OCI-M2 (cell line): ENCODE measurements around the gene SELP.

Source experiments
- DNase-seq: peaks from one replicate; lab custom pipeline; 2025; ENCODE audit not compliant: unreplicated experiment; lab: John Stamatoyannopoulos, UW

Gene SELP

GRCh38 chr1:169623132-169623926, 6.6 kb downstream of the SELP start:
- DNase-seq = no peak

GRCh38 chr1:169620565-169620964, 9.4 kb downstream of the SELP start:
- no peak for DNase-seq

GRCh38 chr1:169618367-169618766, 11.6 kb downstream of the SELP start:
- no peak for DNase-seq

DNA sequence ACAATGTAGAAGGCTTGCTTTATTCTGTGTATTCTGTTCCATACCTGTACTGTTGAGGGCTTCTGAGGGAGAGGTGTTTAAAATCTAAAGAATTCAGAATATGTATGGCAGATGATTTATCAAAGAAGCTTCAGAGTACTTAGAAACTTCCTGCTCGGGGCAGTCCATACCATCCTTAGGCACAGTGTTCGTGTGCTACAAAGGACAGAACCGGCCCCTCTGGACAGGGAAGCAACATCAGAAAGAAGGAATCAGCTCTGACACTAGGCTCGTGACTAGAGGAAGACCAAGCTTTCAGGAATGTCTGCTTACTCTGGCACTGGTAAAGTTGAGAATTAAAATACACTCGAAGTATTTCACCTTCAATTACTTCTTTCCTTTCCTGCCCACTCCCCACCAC, 14.1 kb downstream of the SELP start:
- no peak for DNase-seq

DNA sequence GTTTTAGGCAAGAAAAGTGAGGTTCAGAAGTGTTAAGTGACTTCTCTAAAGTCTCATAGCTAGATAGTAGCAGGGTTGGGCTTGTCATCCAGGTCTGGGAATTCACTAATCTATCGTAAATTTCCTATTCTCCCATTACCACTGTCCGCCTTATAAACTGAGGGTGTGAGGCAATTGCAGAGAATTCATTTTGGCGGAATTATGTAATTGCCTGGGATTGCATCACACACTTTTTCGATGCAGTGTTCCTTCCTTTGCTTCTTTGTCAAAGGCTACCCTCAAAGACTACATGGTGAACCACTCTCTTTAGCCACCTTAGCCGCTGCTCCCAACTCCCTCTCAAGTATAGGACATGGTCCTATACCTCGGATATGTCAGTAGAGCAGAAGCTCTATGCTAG, 19.1 kb downstream of the SELP start:
- DNase-seq = no peak

DNA sequence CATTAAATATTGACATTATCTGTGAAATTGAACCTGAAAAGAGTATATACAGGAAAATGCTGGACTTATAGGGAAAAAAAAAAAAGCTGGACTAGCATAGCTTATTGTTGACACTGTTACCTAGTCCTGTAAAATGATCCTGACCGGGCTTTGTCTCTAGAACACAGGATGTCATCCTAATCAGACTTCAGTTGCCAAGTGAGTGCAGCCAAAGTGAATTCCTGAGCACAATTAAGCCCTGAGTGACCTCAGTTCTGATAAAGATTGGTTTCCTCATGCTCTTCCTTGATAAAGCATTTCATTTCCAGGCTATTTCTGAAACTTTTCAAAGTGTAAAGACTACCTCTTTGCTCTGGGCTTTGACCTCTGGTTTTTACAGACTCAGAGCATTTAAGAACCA, 19.8 kb downstream of the SELP start:
- DNase-seq = no peak

- no peak for DNase-seq
Observed at GRCh38 chr1:169608226-169608625, 21.7 kb downstream of the SELP start.

DNA sequence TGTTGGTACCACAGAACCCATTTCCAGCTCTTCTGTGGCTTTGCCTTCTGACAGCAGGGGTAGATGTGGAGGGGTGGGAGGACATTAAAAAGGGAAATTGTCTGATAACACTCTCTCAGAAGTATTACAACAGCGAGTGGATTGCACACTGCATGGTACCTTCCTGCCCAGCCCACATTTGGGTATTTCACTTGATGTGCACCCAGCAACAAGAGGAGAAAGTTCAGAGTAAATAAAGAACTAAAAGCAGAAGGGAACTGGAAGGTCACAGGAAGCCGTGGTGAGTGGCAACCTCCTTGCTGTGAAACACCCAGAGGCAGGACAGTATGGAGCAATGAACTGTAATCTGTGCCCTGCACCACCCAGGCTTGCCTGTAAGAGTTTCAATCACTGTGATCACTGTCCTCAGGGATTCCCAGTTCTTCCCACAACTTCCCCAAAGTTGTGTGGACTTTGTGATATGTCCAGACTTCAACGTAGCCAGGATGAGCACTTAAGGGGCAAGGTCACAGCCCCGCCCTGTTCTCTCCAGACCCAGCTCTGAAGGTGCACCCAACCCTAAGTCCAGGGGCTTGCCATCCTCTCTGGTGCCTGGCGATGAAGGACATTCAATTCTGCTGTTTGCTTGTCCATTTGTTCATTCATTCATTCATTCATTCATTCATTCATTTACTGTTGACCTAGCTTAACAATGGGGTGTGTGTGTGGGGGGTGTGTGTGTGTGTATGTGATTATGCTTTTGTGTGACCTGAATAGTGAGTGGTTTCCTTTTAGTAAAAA, 25.0 kb downstream of the SELP start:
- DNase-seq = no peak

DNA sequence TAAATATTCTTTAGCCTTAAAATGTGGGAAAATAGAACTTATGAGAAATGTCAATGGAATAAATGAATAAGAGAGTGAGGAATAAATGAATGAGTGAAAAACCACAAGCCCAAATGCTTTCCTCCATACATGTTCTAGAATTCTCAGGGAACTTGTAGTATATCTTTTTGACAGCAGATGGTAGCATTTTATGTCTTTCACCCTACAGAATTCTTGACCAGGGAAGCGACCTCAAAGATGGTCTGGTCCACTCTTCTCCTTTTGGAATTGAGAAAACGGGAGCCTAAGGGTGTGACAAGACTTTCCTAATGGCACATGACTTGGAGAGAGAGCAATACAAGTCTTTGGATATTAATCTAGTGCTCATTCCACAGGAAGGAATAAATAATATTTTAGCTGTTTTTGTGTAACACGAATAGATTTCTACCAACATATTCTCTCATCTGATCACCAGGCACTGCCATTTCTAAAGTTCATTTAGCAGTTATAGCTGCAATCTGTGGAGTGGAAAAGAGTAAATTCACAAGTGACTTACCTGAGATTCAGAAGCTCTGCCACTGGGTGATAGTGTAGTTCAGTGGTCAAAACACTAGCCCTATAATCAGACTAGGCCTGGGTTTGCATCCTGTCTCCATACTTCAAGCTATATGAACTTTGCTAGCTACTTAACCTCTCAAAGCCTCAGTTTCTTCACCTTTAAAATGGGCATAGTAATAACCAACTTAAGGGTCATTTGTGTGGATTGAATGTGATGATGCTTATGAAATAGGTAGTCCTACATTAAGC, 28.6 kb downstream of the SELP start:
- no peak for DNase-seq

- no peak for DNase-seq
Observed at GRCh38 chr1:169595764-169596711, 33.9 kb downstream of the SELP start.

- no peak for DNase-seq
Observed at GRCh38 chr1:169594391-169594790, 35.5 kb downstream of the SELP start.

DNA sequence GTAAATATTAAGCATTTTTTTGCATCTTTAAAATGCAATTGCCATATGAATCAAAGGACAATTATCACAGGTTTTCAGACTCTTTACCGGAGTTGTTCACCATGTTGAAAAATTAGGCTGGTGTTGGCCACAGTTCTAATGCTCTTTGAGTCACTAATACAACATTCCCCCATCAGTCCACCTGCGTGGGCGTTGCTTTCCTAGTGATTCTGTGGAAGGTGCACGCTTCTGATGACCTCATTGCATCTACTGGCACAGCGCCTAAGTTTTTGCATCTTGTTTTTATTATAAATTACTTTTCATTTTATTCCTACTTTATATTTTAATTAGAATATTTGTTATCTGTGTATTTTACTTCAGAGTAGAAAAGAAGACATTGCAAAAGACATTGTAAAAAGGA, 39.0 kb downstream of the SELP start:
- DNase-seq = no peak

GRCh38 chr1:169588785-169589485, 41.0 kb downstream of the SELP start:
- DNase-seq = no peak

DNA sequence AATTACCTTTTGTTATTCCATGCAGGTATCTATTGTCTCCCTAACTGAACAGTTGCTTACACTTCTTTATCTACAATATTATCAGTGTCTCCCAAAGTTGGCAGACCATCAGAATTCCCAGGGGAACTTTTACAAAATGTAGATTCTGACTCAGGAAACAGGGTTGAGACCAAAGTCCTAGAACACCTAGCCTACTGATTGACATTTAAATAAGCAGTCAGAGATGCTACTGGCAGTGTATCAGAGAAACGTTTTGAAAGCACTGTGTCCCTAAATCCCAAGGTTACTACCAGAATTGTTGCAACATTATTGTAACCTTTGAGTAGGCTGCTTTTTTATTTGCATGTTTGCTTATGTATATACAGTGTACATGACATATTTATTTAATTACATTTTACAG, 41.8 kb downstream of the SELP start:
- DNase-seq = no peak

- no peak for DNase-seq
Observed at GRCh38 chr1:169586395-169587255, 43.3 kb downstream of the SELP start, which contains the start of gene F5. TSS of gene F5 (minus strand) at chr1:169586481. CDS start at chr1:169586386, 95 bp downstream.

- DNase-seq = no peak
Observed at GRCh38 chr1:169586067-169586394, 43.9 kb downstream of the SELP start.

DNA sequence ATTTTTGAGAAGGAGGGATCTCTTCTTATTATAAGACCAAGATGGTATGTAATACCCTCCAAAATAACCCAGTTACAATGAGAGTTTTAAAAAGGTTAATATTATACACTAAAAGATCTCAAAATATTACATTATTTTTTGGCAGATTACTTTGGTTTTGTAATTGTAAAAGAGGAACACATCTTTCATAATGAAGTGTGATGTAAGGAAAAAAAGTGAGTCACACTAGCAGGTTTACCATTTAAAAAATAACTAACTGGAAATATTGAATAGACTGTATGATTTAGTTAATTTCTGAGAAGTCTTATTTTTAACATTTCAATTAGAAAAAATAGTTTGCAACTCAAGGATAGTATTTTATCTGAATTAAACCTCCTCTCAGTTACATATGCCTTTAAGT, 44.7 kb downstream of the SELP start:
- DNase-seq = no peak

GRCh38 chr1:169584483-169585144, 45.3 kb downstream of the SELP start:
- no peak for DNase-seq
